Breast epithelium (tissue), 3 donors: ENCODE measurements around the gene RETREG3.

Source experiments
- POLR2A ChIP-seq: fragments of 450-650 bp; IDR thresholded peaks from one replicate; pipeline ENCODE4 v1.6.1; 2016; ENCODE audit warnings: antibody characterized with exemption, mild to moderate bottlenecking, moderate library complexity
- POLR2AphosphoS5 ChIP-seq, 3 donors: sonication (generic); formaldehyde crosslinking; IDR thresholded peaks; one replicate each; pipeline ENCODE4 v1.6.1; 2017; ENCODE audit warnings: antibody characterized with exemption in 3 of 3

DNA sequence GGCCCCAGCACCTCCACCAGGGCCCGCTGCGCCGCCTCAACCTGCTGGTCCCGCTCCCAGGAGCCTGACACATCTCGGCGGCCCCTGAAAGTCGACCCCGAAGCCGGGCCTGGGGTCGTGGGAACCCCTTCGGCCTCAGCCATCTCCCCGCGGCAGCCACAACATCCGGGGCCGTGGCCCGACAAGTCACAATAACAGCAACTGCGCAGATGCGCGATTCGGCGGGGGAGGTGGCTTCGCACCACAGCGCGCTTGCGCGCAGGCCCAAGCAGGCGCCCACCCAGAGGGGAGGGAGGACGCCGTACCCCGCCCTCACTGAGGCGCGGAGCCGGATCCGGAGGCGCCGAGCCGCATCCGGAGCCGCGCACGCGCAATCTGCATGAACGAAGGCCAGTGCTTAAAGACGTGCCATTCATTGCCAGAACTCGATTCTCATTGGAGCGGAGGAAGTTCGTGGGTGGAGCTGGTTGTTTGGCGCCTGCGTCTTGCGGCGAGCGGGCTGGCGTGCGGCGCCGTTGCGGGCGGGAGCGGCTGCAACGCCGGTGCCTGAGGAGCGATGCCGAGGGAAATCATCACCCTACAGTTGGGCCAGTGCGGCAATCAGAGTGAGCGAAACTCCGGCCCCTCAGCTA lies at the start of gene RETREG3, which contains the start of gene TUBG1:
- TF ChIP-seq POLR2AphosphoS5 (IDR thresholded peaks at IDR 0.05) (peak; percentile 66 to 93 (median 92)), POLR2A (peak; percentile 90)
